Fibroblast of lung (primary cell): ENCODE data around the gene PSTPIP2. TPM values are rescaled to one million over a fixed set of nuclear protein-coding genes. Genes with fewer than 3 reads are reported as not detected.

Experiments used
- DNase-seq, 2 donors: peaks; one replicate each; pipeline versions ENCODE4 v3.0.0 to v3.0.0-alpha.2; 2010; ENCODE audit warnings: low read depth in 2 of 2
- H2AFZ ChIP-seq: 2 replicates; pipeline ENCODE4 v1.5.1; 2012; ENCODE audit warnings: low read length, control low read depth, inconsistent platforms
- H3K27ac ChIP-seq: 2 replicates; pipeline ENCODE4 v1.5.1; 2011; ENCODE audit warnings: low read length, control low read depth; ENCODE audit not compliant: insufficient read depth
- H3K27me3 ChIP-seq: 2 replicates; pipeline ENCODE4 v1.5.1; 2011; ENCODE audit warnings: mild to moderate bottlenecking, low read length; ENCODE audit not compliant: control insufficient read depth, insufficient read depth
- H3K36me3 ChIP-seq: 2 replicates; pipeline ENCODE4 v1.5.1; 2011; ENCODE audit warnings: low read length; ENCODE audit not compliant: control insufficient read depth, insufficient read depth
- H3K4me1 ChIP-seq: 2 replicates; pipeline ENCODE4 v1.5.1; 2011; ENCODE audit warnings: low read length; ENCODE audit not compliant: control insufficient read depth, insufficient read depth; ENCODE audit errors: extremely low read depth
- H3K4me2 ChIP-seq: 2 replicates; pipeline ENCODE4 v1.5.1; 2011; ENCODE audit warnings: low read length, control low read depth; ENCODE audit not compliant: insufficient read depth; ENCODE audit errors: extremely low read depth
- H3K4me3 ChIP-seq, 4 experiments: fragments of 200-600 bp in 1 of 4; sonication (generic) in 1 of 4; replicated peaks in 1 of 4; 2 replicates each; pipeline ENCODE4 v1.5.1; 2011 to 2016; ENCODE audit warnings: low read length in 4 of 4, low read depth in 3 of 4, mild to moderate bottlenecking in 3 of 4, control low read depth in 2 of 4, inconsistent platforms in 1 of 4, mixed read lengths in 1 of 4; ENCODE audit not compliant: insufficient read depth in 1 of 4; ENCODE audit errors: control extremely low read depth in 1 of 4
- H3K79me2 ChIP-seq: 2 replicates; pipeline ENCODE4 v1.5.1; 2012; ENCODE audit warnings: mild to moderate bottlenecking, low read length, inconsistent platforms; ENCODE audit not compliant: control insufficient read depth, insufficient read depth
- H3K9ac ChIP-seq: 2 replicates; pipeline ENCODE4 v1.5.1; 2011; ENCODE audit warnings: mild to moderate bottlenecking, low read length, control low read depth; ENCODE audit not compliant: insufficient read depth
- H3K9me3 ChIP-seq: 2 replicates; pipeline ENCODE4 v1.5.1; 2012; ENCODE audit warnings: low read depth, low read length; ENCODE audit not compliant: control insufficient read depth, insufficient read depth
- H4K20me1 ChIP-seq: 2 replicates; pipeline ENCODE4 v1.5.1; 2011; ENCODE audit warnings: low read length; ENCODE audit not compliant: control insufficient read depth, insufficient read depth; ENCODE audit errors: extremely low read depth
- EZH2 ChIP-seq: IDR thresholded peaks from 2 replicates; pipeline ENCODE4 v1.5.1; 2012; ENCODE audit warnings: low read length, control low read depth, mild to moderate bottlenecking; ENCODE audit errors: missing control alignments
- polyA plus RNA-seq, 2 donors: library from polyadenylated mRNA; depleted of rRNA in 1 of 2; stranded (reverse) in 1 of 2; unstranded in 1 of 2; fragments of >200 nt; gene quantifications; 2 replicates each; pipeline ENCODE4 v1.2.1, GENCODE V29; 2011 to 2012; ENCODE audit warnings: missing spikeins in 1 of 2
- total RNA-seq: library from RNA; depleted of rRNA; stranded (reverse); fragments of >200 nt; gene quantifications from 2 replicates; pipeline ENCODE4 v1.2.1, GENCODE V29; 2014
- TF ChIP-seq, protein P1 (sequence below), 2 donors: IDR thresholded peaks in 1 of 2; conservative IDR thresholded peaks in 1 of 2; 1 replicate in 1 of 2; 2 replicates in 1 of 2; pipeline ENCODE4 v1.5.1; 2011 to 2012; ENCODE audit warnings: low read length in 2 of 2, control low read depth in 1 of 2, inconsistent platforms in 1 of 2, low read depth in 1 of 2, mild to moderate bottlenecking in 1 of 2

Gene PSTPIP2
- total and polyA plus RNA-seq, 2 donors (not counting 1 experiment from before 2014, with no cell fraction given), result 13.4 to 18.4 TPM

DNA sequence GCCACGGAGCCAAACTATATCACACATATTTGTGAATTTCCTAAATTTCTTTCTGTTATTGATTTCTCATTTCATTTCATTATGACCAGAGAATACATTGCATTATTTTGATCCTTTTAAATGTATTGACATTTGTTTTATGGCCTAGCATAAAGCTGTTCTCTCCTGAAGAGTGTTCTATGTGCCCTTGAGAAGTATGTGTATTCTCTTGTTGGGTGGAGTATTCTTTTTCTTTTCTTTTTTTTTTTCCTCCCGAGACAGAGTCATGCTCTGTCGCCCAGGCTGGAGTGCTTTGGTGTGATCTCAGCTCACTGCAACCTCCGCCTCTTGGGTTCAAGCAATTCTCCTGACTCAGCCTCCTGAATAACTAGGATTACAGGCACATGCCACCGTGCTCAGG lies 37.3 kb upstream of the PSTPIP2 start:
- TF ChIP-seq EZH2, result no peak
- TF ChIP-seq, protein P1, sequence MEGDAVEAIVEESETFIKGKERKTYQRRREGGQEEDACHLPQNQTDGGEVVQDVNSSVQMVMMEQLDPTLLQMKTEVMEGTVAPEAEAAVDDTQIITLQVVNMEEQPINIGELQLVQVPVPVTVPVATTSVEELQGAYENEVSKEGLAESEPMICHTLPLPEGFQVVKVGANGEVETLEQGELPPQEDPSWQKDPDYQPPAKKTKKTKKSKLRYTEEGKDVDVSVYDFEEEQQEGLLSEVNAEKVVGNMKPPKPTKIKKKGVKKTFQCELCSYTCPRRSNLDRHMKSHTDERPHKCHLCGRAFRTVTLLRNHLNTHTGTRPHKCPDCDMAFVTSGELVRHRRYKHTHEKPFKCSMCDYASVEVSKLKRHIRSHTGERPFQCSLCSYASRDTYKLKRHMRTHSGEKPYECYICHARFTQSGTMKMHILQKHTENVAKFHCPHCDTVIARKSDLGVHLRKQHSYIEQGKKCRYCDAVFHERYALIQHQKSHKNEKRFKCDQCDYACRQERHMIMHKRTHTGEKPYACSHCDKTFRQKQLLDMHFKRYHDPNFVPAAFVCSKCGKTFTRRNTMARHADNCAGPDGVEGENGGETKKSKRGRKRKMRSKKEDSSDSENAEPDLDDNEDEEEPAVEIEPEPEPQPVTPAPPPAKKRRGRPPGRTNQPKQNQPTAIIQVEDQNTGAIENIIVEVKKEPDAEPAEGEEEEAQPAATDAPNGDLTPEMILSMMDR (conservative IDR thresholded peaks at IDR 0.05 in 1 of 2, IDR thresholded peaks at IDR 0.05 in 1 of 2; ENCODE audit: low read depth in 1 of 2, low read length in 2 of 2), result no peak
- no peaks in the 10 kb centered on the region for H3K9me3 ChIP-seq

DNA sequence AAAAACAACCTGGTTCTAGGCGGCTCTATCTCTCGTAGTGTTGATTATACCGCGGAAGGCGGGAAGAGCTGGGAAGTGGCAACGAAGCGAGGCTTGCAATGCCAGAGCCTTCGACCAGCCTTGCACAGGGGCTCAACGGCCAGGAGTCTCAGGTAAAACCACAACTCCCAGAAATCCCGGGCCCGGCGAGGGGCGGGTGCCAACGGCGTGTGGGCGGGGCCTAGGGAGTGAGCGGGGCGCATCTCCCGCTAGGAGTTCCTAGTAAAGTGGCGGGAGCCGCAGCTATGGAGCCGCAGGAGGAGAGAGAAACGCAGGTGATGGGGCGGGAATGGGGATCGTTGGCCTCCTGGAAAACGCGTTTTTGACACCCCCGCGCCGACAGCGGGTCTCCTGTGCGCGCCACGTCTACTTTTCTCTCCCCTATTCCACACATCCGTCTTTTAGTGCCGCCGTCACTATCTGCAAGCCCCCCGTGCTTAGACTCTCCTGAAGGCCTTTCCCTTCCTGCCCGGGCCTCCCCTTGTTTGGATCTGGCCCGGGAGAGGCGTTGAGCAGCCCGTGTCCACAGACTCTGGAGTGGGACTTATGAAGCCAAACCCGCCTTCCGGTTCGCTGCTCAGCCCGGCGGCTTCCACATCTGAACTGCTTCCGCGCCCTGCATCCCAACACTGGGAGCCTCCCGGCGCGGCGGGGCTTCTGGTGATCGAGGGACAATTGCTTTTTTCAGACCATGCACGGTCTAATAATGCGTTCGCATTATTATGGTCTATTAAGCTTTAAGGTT lies 32.3 kb upstream of the PSTPIP2 start, which contains the start of gene HAUS1:
Gene HAUS1, plus strand, starts transcription at position 258 of the 784 bp plus-strand sequence. Its CDS starts 27 bp downstream, at position 285.
- Histone ChIP-seq H3K79me2 (no peaks in the 10 kb centered on the region), H3K4me2 (peak within 1 kb of the TSS; percentile 88)

More for the DNA sequence above, 37.3 kb upstream of the PSTPIP2 start:
- no peak for DNase-seq
- no peak overlapping the region for H3K4me2 ChIP-seq
- no peak overlapping the region for H3K4me3 ChIP-seq
- H3K36me3 ChIP-seq, result no peaks in the 10 kb centered on the region
- no peaks in the 10 kb centered on the region for H3K4me1 ChIP-seq
- H3K9ac ChIP-seq, result no peak overlapping the region
- no peaks in the 10 kb centered on the region for H4K20me1 ChIP-seq
- no peaks in the 10 kb centered on the region for H3K79me2 ChIP-seq
- no peak overlapping the region for H2AFZ ChIP-seq
- H3K27me3 ChIP-seq, result no peaks in the 10 kb centered on the region
- no peak overlapping the region for H3K27ac ChIP-seq

DNA sequence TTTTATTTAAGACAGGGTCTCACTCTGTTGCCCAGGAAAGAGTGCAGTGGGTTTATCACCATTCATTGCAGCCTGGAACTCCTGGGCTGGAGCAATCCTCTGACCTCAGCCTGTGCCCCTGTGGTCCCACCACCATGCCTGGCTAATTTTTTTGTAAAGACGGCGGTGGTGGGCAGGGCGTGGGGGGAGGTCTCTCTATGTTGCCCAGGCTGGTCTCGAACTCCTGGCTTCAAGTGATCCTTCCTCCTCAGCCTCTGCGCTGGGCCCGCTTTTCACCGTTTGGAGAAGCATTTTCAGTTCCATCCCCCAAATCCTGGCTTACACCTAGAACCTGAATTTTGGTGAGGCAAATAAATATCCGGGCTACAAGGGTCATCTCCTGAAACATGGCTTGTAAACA lies 27.4 kb upstream of the PSTPIP2 start:
- TF ChIP-seq, protein P1 (conservative IDR thresholded peaks at IDR 0.05 in 1 of 2, IDR thresholded peaks at IDR 0.05 in 1 of 2; ENCODE audit: low read depth in 1 of 2, low read length in 2 of 2), result no peak
- no peak for TF ChIP-seq EZH2
- H3K4me3 ChIP-seq, result no peak overlapping the region
- no peak for DNase-seq

More for the DNA sequence above, 32.3 kb upstream of the PSTPIP2 start, which contains the start of gene HAUS1:
- TF ChIP-seq, protein P1 (conservative IDR thresholded peaks at IDR 0.05 in 1 of 2, IDR thresholded peaks at IDR 0.05 in 1 of 2; ENCODE audit: low read depth in 1 of 2, low read length in 2 of 2), result no peak
- TF ChIP-seq EZH2, result no peak
- DNase-seq, result peak; percentile 74 to 76
- Histone ChIP-seq H3K9ac (peak within 1 kb of the TSS; percentile 73), H3K9me3 (no peaks in the 10 kb centered on the region), H3K27ac (peak within 1 kb of the TSS; percentile 78), H3K4me3 (peak within 1 kb of the TSS; percentile 87 to 90 (median 88)), H3K27me3 (no peaks in the 10 kb centered on the region), H2AFZ (peak within 1 kb of the TSS; percentile 97), H3K36me3 (no peaks in the 10 kb centered on the region), H4K20me1 (no peaks in the 10 kb centered on the region), H3K4me1 (no peaks in the 10 kb centered on the region)

More for the DNA sequence above, 27.4 kb upstream of the PSTPIP2 start:
- Histone ChIP-seq H3K36me3 (peaks cover 2% of the 10 kb centered on the region), H3K4me2 (no peak overlapping the region), H2AFZ (no peak overlapping the region), H3K4me1 (peaks cover 3% of the 10 kb centered on the region), H3K79me2 (peaks cover 36% of the 10 kb centered on the region), H3K9ac (no peak overlapping the region), H3K9me3 (no peaks in the 10 kb centered on the region), H4K20me1 (no peaks in the 10 kb centered on the region), H3K27ac (no peak overlapping the region), H3K27me3 (no peaks in the 10 kb centered on the region)
